Right atrium auricular region (tissue), 2 donors: Measurements from ENCODE around the gene BACE2. TPM values are rescaled to one million over a fixed set of nuclear protein-coding genes. Genes with fewer than 3 reads are reported as not detected.

Source experiments
- DNase-seq: peaks from one replicate; pipeline ENCODE4 v3.0.0-alpha.2; 2019; ENCODE audit warnings: low spot score
- H3K27ac ChIP-seq, 2 donors: fragments of 200-600 bp; sonication (generic); 1 replicate in 1 of 2; 2 replicates in 1 of 2; pipeline ENCODE4 v1.5.1; 2016 to 2019
- H3K27me3 ChIP-seq, 2 donors: fragments of 200-600 bp; sonication (generic); one replicate each; pipeline versions ENCODE4 v1.5.1 to v1.6.0; 2017 to 2019
- H3K36me3 ChIP-seq: fragments of 200-600 bp; sonication (generic); one replicate; pipeline ENCODE4 v1.5.1; 2016
- H3K4me1 ChIP-seq, 2 donors: fragments of 200-600 bp; sonication (generic); one replicate each; pipeline versions ENCODE4 v1.5.1 to v1.6.0; 2017 to 2019
- H3K4me3 ChIP-seq, 2 donors: fragments of 200-600 bp; sonication (generic); 1 replicate in 1 of 2; 2 replicates in 1 of 2; pipeline ENCODE4 v1.5.1; 2017 to 2019; ENCODE audit warnings: mild to moderate bottlenecking in 1 of 2, moderate library complexity in 1 of 2
- H3K9me3 ChIP-seq, 2 donors: fragments of 200-600 bp; sonication (generic); one replicate each; pipeline ENCODE4 v1.5.1; 2019
- total RNA-seq, 2 donors: library from RNA; depleted of rRNA; stranded (reverse); fragments of >200 nt; gene quantifications; one replicate each; pipeline ENCODE4 v1.1.0, GENCODE V29; 2016
- TF ChIP-seq, protein P1 (sequence below), 2 donors: fragments of 200-600 bp; sonication (generic); IDR thresholded peaks; one replicate each; pipeline ENCODE4 v1.5.1; 2019; ENCODE audit warnings: antibody characterized with exemption in 2 of 2

The BACE2 gene
- total RNA-seq, 2 donors from 2014 or later, result 23.7 to 50.3 TPM

DNA sequence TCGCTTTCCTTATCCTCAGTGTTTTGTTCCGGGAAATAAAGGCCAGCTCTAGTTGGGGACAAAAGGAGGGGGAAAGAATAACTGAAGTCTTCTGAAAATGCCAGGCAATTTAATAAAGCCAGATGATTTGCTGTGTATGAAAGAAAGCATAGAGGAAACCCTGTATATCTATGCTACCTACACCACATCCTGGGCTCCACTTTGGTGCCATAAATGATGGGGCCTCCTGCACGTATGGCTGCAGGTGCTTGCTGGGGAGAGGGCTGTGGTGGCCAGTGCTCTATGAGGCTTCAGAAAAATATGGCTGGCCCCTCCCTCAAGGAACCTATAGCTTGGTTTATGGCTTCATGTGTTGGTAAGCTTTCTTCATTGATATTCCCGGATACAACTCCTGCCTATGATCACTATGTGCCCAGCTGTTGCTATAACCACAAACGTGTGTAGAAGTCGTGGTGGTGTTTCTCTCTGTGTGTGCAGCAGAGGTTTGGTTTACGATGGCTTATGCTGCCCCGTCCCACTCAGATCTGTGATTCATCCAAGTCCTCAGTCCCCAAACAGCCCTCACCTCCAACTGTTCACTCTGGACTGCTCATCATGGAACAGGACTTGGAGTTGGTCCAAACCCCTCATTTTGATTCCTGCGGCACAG lies 59.5 kb downstream of the BACE2 start:
- Histone ChIP-seq H3K27ac (no peak overlapping the region), H3K4me3 (no peak overlapping the region), H3K4me1 (peaks cover 0 to 12% of the 10 kb centered on the region in 2 donors), H3K36me3 (peaks cover 9% of the 10 kb centered on the region), H3K9me3 (no peaks in the 10 kb centered on the region), H3K27me3 (no peaks in the 10 kb centered on the region)
- no peak for DNase-seq
- TF ChIP-seq, protein P1, sequence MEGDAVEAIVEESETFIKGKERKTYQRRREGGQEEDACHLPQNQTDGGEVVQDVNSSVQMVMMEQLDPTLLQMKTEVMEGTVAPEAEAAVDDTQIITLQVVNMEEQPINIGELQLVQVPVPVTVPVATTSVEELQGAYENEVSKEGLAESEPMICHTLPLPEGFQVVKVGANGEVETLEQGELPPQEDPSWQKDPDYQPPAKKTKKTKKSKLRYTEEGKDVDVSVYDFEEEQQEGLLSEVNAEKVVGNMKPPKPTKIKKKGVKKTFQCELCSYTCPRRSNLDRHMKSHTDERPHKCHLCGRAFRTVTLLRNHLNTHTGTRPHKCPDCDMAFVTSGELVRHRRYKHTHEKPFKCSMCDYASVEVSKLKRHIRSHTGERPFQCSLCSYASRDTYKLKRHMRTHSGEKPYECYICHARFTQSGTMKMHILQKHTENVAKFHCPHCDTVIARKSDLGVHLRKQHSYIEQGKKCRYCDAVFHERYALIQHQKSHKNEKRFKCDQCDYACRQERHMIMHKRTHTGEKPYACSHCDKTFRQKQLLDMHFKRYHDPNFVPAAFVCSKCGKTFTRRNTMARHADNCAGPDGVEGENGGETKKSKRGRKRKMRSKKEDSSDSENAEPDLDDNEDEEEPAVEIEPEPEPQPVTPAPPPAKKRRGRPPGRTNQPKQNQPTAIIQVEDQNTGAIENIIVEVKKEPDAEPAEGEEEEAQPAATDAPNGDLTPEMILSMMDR (IDR thresholded peaks at IDR 0.05), result no peak

DNA sequence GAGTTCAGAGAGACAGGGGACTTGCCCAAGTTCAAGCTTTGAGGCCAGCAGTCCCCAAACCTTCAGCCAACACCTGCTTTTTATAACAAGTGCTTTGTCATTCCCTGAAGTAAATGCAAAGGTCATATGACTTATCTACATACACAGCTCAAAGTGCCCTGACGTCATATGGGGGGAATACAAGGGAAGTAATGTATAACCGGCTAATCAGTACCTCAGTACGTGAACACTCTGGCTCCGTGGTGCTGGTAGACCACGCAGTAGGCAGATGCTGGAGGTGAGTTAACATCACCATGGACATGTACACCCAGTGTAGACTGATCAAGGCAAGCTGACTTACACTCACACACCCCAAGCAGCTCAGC lies 60.0 kb downstream of the BACE2 start:
- TF ChIP-seq, protein P1 (IDR thresholded peaks at IDR 0.05), result no peak
- H3K27ac ChIP-seq, result no peak overlapping the region
- H3K4me3 ChIP-seq, result no peak overlapping the region
- H3K4me1 ChIP-seq, result peaks cover 0 to 12% of the 10 kb centered on the region in 2 donors
- H3K9me3 ChIP-seq, result no peaks in the 10 kb centered on the region
- H3K27me3 ChIP-seq, result no peaks in the 10 kb centered on the region
- peaks cover 9% of the 10 kb centered on the region for H3K36me3 ChIP-seq
- no peak for DNase-seq

DNA sequence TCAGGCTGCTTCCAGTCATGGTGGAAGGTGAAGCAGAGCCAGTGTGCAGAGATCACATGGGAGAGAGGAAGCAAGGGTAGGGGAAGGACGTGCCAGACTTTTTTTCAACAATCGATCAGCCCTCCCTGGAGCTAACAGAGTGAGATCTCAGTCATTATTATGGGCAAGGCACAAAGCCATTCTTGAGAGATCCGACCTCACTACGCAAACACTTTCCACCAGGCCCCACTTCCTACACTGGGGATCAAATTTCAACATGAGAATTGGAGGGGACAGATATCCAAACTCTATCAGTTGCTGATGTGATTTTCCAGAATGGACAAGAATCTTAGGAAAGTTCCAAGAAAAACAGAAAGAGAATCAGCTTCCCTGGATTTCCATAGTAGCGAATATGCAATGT lies 60.5 kb downstream of the BACE2 start:
- no peaks in the 10 kb centered on the region for H3K9me3 ChIP-seq
- H3K27ac ChIP-seq, result no peak overlapping the region
- H3K4me1 ChIP-seq, result peaks cover 0 to 12% of the 10 kb centered on the region in 2 donors
- no peak for DNase-seq
- TF ChIP-seq, protein P1 (IDR thresholded peaks at IDR 0.05), result no peak
- peaks cover 9% of the 10 kb centered on the region for H3K36me3 ChIP-seq
- H3K27me3 ChIP-seq, result no peaks in the 10 kb centered on the region
- no peak overlapping the region for H3K4me3 ChIP-seq

DNA sequence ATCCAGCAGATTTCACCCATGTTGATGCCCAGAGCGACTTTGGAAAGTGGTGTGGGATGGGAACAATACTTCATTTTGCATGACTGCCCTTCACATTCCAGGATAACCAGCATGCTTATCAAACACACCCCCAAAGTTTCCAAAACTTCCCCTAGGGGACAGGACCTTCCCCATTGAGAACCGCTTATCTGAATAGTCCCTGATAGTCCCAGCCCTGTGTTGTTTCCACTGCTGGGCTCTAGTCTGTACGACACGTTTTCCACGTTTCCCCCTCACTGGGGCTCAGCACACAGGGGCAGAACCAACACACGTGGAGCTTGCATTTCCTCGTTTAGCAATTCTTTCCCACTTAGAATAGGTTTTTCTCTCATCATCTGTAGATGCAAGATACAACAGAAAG lies 61.0 kb downstream of the BACE2 start:
- Histone ChIP-seq H3K4me3 (no peak overlapping the region), H3K36me3 (peaks cover 9% of the 10 kb centered on the region), H3K27me3 (no peaks in the 10 kb centered on the region), H3K27ac (no peak overlapping the region), H3K4me1 (peaks cover 0 to 12% of the 10 kb centered on the region in 2 donors), H3K9me3 (no peaks in the 10 kb centered on the region)
- TF ChIP-seq, protein P1 (IDR thresholded peaks at IDR 0.05), result no peak
- no peak for DNase-seq

DNA sequence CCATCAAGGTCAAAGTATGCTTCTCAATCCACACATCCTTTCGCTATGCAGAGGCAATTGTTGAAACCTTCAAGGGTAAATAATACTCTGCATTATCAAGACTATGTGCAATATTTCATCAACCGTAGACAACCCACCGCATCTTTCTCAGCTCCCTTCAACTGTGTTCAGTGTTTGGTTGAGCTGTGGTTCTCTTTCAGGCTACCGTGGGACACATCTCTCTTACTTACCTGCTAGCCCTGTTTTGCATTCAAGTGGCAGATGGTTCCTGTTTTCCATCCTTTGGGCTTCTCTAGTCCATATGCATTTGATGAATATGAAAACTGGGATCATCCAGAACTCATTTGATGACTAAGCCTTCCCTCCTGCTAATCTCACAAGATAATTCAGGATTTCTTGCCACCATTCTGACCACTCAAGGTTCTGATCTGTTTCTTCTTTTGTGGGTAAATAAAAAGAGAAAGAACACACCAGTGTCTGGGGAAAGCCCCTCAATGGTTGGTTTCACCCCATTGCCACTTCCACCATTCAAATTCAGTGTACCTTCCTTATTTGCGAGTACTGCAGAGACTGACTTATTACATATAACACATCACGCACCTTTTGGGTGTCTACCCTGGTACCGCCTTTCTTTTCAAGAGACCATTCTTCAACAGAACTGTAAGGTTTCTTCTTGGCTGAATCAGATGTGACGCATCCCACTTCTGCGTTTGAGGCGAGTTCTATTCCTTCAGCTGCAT lies 61.7 kb downstream of the BACE2 start:
- Histone ChIP-seq H3K4me1 (peaks cover 0 to 12% of the 10 kb centered on the region in 2 donors), H3K36me3 (peaks cover 9% of the 10 kb centered on the region), H3K4me3 (no peak overlapping the region)

More for the DNA sequence above, 61.7 kb downstream of the BACE2 start:
- no peaks in the 10 kb centered on the region for H3K27me3 ChIP-seq
- TF ChIP-seq, protein P1 (IDR thresholded peaks at IDR 0.05), result no peak
- no peaks in the 10 kb centered on the region for H3K9me3 ChIP-seq
- no peak overlapping the region for H3K27ac ChIP-seq
- no peak for DNase-seq
